ENCODE data around the gene OASL.

GRCh38 chr12:121069206-121069605 is 30.2 kb upstream of the OASL start:
- no peak for TF ChIP-seq CTCF (IDR thresholded peaks at IDR 0.05 in 4 of 5, conservative IDR thresholded peaks at IDR 0.05 in 1 of 5)
- no peak for TF ChIP-seq POLR2A (IDR thresholded peaks at IDR 0.05)
